Duodenal mucosa (tissue), 2 donors: ENCODE results near the gene TEX51.

Experiments
- H3K27ac ChIP-seq: one replicate; pipeline ENCODE4 v1.7.0; 2013; ENCODE audit warnings: low read depth, low read length
- H3K27me3 ChIP-seq, 2 donors: one replicate each; pipeline ENCODE4 v1.7.0; 2013; ENCODE audit warnings: low read length in 2 of 2, control low read depth in 1 of 2; ENCODE audit not compliant: insufficient read depth in 2 of 2, control insufficient read depth in 1 of 2
- H3K36me3 ChIP-seq, 2 donors: one replicate each; pipeline ENCODE4 v1.7.0; 2013; ENCODE audit warnings: low read length in 2 of 2, control low read depth in 1 of 2; ENCODE audit not compliant: insufficient read depth in 2 of 2, control insufficient read depth in 1 of 2
- H3K4me1 ChIP-seq, 2 donors: one replicate each; pipeline ENCODE4 v1.7.0; 2013; ENCODE audit warnings: low read length in 2 of 2, control low read depth in 1 of 2; ENCODE audit not compliant: insufficient read depth in 2 of 2, control insufficient read depth in 1 of 2
- H3K4me3 ChIP-seq, 2 donors: one replicate each; pipeline ENCODE4 v1.7.0; 2013; ENCODE audit warnings: low read length in 2 of 2, low read depth in 1 of 2
- H3K9ac ChIP-seq, 2 donors: one replicate each; pipeline ENCODE4 v1.7.0; 2013; ENCODE audit warnings: low read length in 2 of 2, low read depth in 1 of 2
- H3K9me3 ChIP-seq, 2 donors: one replicate each; pipeline ENCODE4 v1.7.0; 2013; ENCODE audit warnings: low read length in 2 of 2, control low read depth in 1 of 2; ENCODE audit not compliant: control insufficient read depth in 1 of 2

The TEX51 gene

GRCh38 chr2:126898636-126899035 is at the start of gene TEX51:
Gene TEX51, plus strand, starts transcription at chr2:126898890. Its CDS starts 29 bp downstream, at chr2:126898919.
- no peaks in the 10 kb centered on the region for H3K36me3 ChIP-seq

GRCh38 chr2:126849054-126849453 is 49.6 kb upstream of the TEX51 start:
- H3K4me1 ChIP-seq = no peaks in the 10 kb centered on the region
- H3K27ac ChIP-seq = no peak overlapping the region
- H3K9me3 ChIP-seq = no peaks in the 10 kb centered on the region
- no peaks in the 10 kb centered on the region for H3K27me3 ChIP-seq
- no peak overlapping the region for H3K9ac ChIP-seq
- no peaks in the 10 kb centered on the region for H3K36me3 ChIP-seq
- no peak overlapping the region for H3K4me3 ChIP-seq

More at GRCh38 chr2:126898636-126899035, at the start of gene TEX51:
- Histone ChIP-seq H3K27ac (no peak within 1 kb of the TSS), H3K4me1 (no peaks in the 10 kb centered on the region), H3K9ac (no peak within 1 kb of the TSS), H3K27me3 (no peaks in the 10 kb centered on the region), H3K4me3 (no peak within 1 kb of the TSS), H3K9me3 (no peaks in the 10 kb centered on the region)

GRCh38 chr2:126849486-126849885 is 49.2 kb upstream of the TEX51 start:
- Histone ChIP-seq H3K9ac (no peak overlapping the region), H3K27ac (no peak overlapping the region), H3K4me3 (no peak overlapping the region), H3K9me3 (no peaks in the 10 kb centered on the region), H3K27me3 (no peaks in the 10 kb centered on the region), H3K4me1 (no peaks in the 10 kb centered on the region), H3K36me3 (no peaks in the 10 kb centered on the region)

- Histone ChIP-seq H3K27me3 (no peaks in the 10 kb centered on the region), H3K4me1 (no peaks in the 10 kb centered on the region), H3K9ac (no peak overlapping the region), H3K27ac (no peak overlapping the region), H3K9me3 (no peaks in the 10 kb centered on the region), H3K36me3 (no peaks in the 10 kb centered on the region), H3K4me3 (no peak overlapping the region)
Measured at GRCh38 chr2:126849991-126850535, 48.6 kb upstream of the TEX51 start.

GRCh38 chr2:126850940-126851339 is 47.8 kb upstream of the TEX51 start:
- Histone ChIP-seq H3K9ac (no peak overlapping the region), H3K9me3 (no peaks in the 10 kb centered on the region), H3K4me3 (no peak overlapping the region), H3K27me3 (no peaks in the 10 kb centered on the region), H3K36me3 (no peaks in the 10 kb centered on the region), H3K4me1 (no peaks in the 10 kb centered on the region), H3K27ac (no peak overlapping the region)

- Histone ChIP-seq H3K27me3 (no peaks in the 10 kb centered on the region), H3K36me3 (no peaks in the 10 kb centered on the region), H3K27ac (no peak overlapping the region), H3K9ac (no peak overlapping the region), H3K4me1 (no peaks in the 10 kb centered on the region), H3K4me3 (no peak overlapping the region), H3K9me3 (no peaks in the 10 kb centered on the region)
Measured at GRCh38 chr2:126851756-126852155, 46.9 kb upstream of the TEX51 start.

- Histone ChIP-seq H3K4me1 (no peaks in the 10 kb centered on the region), H3K9me3 (no peaks in the 10 kb centered on the region), H3K27me3 (no peaks in the 10 kb centered on the region), H3K4me3 (no peak overlapping the region), H3K36me3 (no peaks in the 10 kb centered on the region), H3K9ac (no peak overlapping the region), H3K27ac (no peak overlapping the region)
Measured at GRCh38 chr2:126852361-126852760, 46.3 kb upstream of the TEX51 start.

GRCh38 chr2:126855606-126856005 is 43.1 kb upstream of the TEX51 start:
- H3K27ac ChIP-seq = no peak overlapping the region
- H3K9ac ChIP-seq = no peak overlapping the region
- no peaks in the 10 kb centered on the region for H3K27me3 ChIP-seq
- H3K4me3 ChIP-seq = no peak overlapping the region
- no peaks in the 10 kb centered on the region for H3K9me3 ChIP-seq
- no peaks in the 10 kb centered on the region for H3K4me1 ChIP-seq
- no peaks in the 10 kb centered on the region for H3K36me3 ChIP-seq

GRCh38 chr2:126856403-126856802 is 42.3 kb upstream of the TEX51 start:
- Histone ChIP-seq H3K27me3 (no peaks in the 10 kb centered on the region), H3K4me1 (no peaks in the 10 kb centered on the region), H3K36me3 (no peaks in the 10 kb centered on the region), H3K9me3 (no peaks in the 10 kb centered on the region), H3K4me3 (no peak overlapping the region), H3K27ac (no peak overlapping the region), H3K9ac (no peak overlapping the region)

- H3K9ac ChIP-seq = no peak overlapping the region
- no peaks in the 10 kb centered on the region for H3K36me3 ChIP-seq
- H3K27ac ChIP-seq = no peak overlapping the region
- no peak overlapping the region for H3K4me3 ChIP-seq
- no peaks in the 10 kb centered on the region for H3K27me3 ChIP-seq
- H3K9me3 ChIP-seq = no peaks in the 10 kb centered on the region
- no peaks in the 10 kb centered on the region for H3K4me1 ChIP-seq
Measured at GRCh38 chr2:126857502-126857901, 41.2 kb upstream of the TEX51 start.

- H3K9me3 ChIP-seq = no peaks in the 10 kb centered on the region
- no peak overlapping the region for H3K27ac ChIP-seq
Measured at GRCh38 chr2:126858013-126858412, 40.7 kb upstream of the TEX51 start.

More at GRCh38 chr2:126858013-126858412, 40.7 kb upstream of the TEX51 start:
- H3K9ac ChIP-seq = no peak overlapping the region
- H3K4me3 ChIP-seq = no peak overlapping the region
- no peaks in the 10 kb centered on the region for H3K36me3 ChIP-seq
- no peaks in the 10 kb centered on the region for H3K4me1 ChIP-seq
- H3K27me3 ChIP-seq = no peaks in the 10 kb centered on the region
